Measurements from ENCODE around the gene USP30. TPM values are rescaled to one million over a fixed set of nuclear protein-coding genes. Genes with fewer than 3 reads are reported as not detected.

Gene USP30
- total RNA-seq, 1 experiment from 2014 or later = 6.9 TPM

DNA sequence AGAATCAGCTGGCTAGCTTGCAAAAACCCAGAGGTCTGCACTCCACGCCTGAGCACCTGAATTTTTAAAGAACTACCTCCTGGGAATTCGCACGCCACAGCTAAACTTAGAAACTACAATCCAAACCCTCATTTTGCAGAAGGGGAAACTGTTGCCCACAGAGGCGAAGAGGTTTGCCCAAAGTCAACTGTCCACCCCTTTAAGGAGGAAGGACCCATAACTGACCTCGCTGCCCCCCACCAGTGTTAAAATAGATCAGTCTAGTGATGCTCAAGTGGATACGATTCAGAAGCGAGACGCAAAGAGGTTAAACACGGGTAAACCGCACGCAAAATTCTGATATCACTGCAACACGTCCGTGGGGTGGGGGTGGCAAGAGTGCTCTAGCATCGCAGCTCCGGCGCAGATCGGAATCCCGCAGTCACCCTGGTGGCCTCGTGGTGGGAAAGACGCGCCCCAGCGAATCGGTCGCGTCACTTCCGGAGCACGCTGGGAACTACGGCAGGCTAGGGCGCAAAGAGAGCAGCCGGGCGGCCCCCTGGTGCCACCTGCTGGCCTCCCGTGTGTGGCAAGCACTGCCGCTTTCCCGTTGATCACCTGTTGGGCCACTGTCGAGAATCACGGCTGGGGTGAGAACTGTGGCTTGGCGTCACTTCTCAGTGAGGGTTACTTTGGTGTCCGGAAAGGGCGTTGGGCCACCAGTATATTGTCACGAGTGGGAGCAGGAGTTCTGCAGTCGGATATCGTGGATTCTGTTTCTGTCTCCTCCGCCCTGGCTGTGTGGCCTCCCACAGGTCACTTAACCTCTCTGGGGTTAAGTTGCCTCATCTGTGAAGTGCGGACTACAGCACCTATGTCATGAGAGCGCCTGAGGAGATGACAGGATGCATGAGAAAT is 40.9 kb downstream of the USP30 start, which contains the start of gene ALKBH2 (continued):
- TF ChIP-seq ZNF121 (CRISPR knock-in tag; IDR thresholded peaks at IDR 0.05) = peak; percentile 19; the same call in 1 of the 2 replicates
- TF ChIP-seq, protein P1, sequence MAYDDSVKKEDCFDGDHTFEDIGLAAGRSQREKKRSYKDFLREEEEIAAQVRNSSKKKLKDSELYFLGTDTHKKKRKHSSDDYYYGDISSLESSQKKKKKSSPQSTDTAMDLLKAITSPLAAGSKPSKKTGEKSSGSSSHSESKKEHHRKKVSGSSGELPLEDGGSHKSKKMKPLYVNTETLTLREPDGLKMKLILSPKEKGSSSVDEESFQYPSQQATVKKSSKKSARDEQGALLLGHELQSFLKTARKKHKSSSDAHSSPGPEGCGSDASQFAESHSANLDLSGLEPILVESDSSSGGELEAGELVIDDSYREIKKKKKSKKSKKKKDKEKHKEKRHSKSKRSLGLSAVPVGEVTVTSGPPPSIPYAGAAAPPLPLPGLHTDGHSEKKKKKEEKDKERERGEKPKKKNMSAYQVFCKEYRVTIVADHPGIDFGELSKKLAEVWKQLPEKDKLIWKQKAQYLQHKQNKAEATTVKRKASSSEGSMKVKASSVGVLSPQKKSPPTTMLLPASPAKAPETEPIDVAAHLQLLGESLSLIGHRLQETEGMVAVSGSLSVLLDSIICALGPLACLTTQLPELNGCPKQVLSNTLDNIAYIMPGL (CRISPR knock-in tag; IDR thresholded peaks at IDR 0.05) = peak; percentile 40; the same call in 1 of the 2 replicates
- TF ChIP-seq, protein P2, sequence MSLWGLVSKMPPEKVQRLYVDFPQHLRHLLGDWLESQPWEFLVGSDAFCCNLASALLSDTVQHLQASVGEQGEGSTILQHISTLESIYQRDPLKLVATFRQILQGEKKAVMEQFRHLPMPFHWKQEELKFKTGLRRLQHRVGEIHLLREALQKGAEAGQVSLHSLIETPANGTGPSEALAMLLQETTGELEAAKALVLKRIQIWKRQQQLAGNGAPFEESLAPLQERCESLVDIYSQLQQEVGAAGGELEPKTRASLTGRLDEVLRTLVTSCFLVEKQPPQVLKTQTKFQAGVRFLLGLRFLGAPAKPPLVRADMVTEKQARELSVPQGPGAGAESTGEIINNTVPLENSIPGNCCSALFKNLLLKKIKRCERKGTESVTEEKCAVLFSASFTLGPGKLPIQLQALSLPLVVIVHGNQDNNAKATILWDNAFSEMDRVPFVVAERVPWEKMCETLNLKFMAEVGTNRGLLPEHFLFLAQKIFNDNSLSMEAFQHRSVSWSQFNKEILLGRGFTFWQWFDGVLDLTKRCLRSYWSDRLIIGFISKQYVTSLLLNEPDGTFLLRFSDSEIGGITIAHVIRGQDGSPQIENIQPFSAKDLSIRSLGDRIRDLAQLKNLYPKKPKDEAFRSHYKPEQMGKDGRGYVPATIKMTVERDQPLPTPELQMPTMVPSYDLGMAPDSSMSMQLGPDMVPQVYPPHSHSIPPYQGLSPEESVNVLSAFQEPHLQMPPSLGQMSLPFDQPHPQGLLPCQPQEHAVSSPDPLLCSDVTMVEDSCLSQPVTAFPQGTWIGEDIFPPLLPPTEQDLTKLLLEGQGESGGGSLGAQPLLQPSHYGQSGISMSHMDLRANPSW (CRISPR knock-in tag; conservative IDR thresholded peaks at IDR 0.05; ENCODE audit: low read depth) = no peak
- TF ChIP-seq GRHL2 (CRISPR knock-in tag; IDR thresholded peaks at IDR 0.05; ENCODE audit: insufficient replicate concordance, severe bottlenecking) = no peak
- TF ChIP-seq CREB1 (CRISPR knock-in tag; IDR thresholded peaks at IDR 0.05) = peak; percentile 97
- TF ChIP-seq, protein P3, sequence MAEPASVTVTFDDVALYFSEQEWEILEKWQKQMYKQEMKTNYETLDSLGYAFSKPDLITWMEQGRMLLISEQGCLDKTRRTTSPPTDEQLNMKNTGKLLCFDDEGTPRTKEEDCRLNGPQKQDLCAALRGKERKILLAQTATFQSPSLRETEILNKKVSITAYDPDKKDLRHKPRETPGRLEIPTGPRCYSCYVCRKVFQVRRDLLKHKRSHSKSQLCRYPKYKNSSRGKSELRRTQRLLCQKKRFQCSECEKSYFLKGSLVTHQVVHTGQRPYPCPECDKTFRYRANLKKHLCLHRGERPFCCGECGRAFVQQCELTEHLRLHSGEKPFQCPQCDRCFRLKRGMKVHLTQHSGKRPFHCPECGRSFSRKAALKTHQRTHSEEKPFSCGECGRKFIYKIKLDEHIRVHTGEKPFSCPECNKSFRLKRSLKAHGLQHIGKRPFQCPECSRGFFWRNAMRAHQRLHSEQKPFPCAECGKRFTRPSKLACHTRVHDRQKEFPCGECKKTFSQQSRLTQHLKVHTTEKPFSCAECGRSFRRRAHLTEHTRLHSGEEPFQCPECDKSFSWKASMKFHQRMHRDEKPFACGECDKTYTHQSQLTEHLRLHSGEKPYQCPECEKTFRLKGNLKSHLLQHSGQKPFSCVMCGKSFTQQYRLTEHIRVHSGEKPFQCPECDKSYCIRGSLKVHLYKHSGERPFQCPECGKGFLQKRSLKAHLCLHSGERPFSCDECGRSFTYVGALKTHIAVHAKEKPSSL (CRISPR knock-in tag; conservative IDR thresholded peaks at IDR 0.05) = no peak
- no peak for TF ChIP-seq ZNF423 (CRISPR knock-in tag; IDR thresholded peaks at IDR 0.05)
- TF ChIP-seq, protein P4, sequence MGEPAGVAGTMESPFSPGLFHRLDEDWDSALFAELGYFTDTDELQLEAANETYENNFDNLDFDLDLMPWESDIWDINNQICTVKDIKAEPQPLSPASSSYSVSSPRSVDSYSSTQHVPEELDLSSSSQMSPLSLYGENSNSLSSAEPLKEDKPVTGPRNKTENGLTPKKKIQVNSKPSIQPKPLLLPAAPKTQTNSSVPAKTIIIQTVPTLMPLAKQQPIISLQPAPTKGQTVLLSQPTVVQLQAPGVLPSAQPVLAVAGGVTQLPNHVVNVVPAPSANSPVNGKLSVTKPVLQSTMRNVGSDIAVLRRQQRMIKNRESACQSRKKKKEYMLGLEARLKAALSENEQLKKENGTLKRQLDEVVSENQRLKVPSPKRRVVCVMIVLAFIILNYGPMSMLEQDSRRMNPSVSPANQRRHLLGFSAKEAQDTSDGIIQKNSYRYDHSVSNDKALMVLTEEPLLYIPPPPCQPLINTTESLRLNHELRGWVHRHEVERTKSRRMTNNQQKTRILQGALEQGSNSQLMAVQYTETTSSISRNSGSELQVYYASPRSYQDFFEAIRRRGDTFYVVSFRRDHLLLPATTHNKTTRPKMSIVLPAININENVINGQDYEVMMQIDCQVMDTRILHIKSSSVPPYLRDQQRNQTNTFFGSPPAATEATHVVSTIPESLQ (CRISPR knock-in tag; IDR thresholded peaks at IDR 0.05) = no peak
- peak; percentile 94; the same call in 1 of the 2 replicates for TF ChIP-seq CBFB (CRISPR knock-in tag; IDR thresholded peaks at IDR 0.05; ENCODE audit: low read depth)
- TF ChIP-seq TEAD4 (CRISPR knock-in tag; IDR thresholded peaks at IDR 0.05) = peak; percentile 84; the same call in 1 of the 2 replicates
- no peak for TF ChIP-seq MXD4 (CRISPR knock-in tag; IDR thresholded peaks at IDR 0.05; ENCODE audit: borderline replicate concordance)
- TF ChIP-seq, protein P5, sequence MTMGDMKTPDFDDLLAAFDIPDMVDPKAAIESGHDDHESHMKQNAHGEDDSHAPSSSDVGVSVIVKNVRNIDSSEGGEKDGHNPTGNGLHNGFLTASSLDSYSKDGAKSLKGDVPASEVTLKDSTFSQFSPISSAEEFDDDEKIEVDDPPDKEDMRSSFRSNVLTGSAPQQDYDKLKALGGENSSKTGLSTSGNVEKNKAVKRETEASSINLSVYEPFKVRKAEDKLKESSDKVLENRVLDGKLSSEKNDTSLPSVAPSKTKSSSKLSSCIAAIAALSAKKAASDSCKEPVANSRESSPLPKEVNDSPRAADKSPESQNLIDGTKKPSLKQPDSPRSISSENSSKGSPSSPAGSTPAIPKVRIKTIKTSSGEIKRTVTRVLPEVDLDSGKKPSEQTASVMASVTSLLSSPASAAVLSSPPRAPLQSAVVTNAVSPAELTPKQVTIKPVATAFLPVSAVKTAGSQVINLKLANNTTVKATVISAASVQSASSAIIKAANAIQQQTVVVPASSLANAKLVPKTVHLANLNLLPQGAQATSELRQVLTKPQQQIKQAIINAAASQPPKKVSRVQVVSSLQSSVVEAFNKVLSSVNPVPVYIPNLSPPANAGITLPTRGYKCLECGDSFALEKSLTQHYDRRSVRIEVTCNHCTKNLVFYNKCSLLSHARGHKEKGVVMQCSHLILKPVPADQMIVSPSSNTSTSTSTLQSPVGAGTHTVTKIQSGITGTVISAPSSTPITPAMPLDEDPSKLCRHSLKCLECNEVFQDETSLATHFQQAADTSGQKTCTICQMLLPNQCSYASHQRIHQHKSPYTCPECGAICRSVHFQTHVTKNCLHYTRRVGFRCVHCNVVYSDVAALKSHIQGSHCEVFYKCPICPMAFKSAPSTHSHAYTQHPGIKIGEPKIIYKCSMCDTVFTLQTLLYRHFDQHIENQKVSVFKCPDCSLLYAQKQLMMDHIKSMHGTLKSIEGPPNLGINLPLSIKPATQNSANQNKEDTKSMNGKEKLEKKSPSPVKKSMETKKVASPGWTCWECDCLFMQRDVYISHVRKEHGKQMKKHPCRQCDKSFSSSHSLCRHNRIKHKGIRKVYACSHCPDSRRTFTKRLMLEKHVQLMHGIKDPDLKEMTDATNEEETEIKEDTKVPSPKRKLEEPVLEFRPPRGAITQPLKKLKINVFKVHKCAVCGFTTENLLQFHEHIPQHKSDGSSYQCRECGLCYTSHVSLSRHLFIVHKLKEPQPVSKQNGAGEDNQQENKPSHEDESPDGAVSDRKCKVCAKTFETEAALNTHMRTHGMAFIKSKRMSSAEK (CRISPR knock-in tag; IDR thresholded peaks at IDR 0.05; ENCODE audit: borderline replicate concordance) = peak; percentile 90; the same call in 1 of the 2 replicates
- TF ChIP-seq, protein P6, sequence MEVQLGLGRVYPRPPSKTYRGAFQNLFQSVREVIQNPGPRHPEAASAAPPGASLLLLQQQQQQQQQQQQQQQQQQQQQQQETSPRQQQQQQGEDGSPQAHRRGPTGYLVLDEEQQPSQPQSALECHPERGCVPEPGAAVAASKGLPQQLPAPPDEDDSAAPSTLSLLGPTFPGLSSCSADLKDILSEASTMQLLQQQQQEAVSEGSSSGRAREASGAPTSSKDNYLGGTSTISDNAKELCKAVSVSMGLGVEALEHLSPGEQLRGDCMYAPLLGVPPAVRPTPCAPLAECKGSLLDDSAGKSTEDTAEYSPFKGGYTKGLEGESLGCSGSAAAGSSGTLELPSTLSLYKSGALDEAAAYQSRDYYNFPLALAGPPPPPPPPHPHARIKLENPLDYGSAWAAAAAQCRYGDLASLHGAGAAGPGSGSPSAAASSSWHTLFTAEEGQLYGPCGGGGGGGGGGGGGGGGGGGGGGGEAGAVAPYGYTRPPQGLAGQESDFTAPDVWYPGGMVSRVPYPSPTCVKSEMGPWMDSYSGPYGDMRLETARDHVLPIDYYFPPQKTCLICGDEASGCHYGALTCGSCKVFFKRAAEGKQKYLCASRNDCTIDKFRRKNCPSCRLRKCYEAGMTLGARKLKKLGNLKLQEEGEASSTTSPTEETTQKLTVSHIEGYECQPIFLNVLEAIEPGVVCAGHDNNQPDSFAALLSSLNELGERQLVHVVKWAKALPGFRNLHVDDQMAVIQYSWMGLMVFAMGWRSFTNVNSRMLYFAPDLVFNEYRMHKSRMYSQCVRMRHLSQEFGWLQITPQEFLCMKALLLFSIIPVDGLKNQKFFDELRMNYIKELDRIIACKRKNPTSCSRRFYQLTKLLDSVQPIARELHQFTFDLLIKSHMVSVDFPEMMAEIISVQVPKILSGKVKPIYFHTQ (CRISPR knock-in tag; IDR thresholded peaks at IDR 0.05) = no peak
- TF ChIP-seq, protein P7, sequence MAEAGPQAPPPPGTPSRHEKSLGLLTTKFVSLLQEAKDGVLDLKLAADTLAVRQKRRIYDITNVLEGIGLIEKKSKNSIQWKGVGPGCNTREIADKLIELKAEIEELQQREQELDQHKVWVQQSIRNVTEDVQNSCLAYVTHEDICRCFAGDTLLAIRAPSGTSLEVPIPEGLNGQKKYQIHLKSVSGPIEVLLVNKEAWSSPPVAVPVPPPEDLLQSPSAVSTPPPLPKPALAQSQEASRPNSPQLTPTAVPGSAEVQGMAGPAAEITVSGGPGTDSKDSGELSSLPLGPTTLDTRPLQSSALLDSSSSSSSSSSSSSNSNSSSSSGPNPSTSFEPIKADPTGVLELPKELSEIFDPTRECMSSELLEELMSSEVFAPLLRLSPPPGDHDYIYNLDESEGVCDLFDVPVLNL (CRISPR knock-in tag; IDR thresholded peaks at IDR 0.05; ENCODE audit: borderline replicate concordance, low read depth) = no peak
- 0 out of 2 replicates have a peak, but pooled peaks have one; percentile 49 for TF ChIP-seq ZNF416 (CRISPR knock-in tag; IDR thresholded peaks at IDR 0.05)
- peak; percentile 94; the same call in 1 of the 2 replicates for TF ChIP-seq KAT7 (CRISPR knock-in tag; IDR thresholded peaks at IDR 0.05; ENCODE audit: borderline replicate concordance)
- TF ChIP-seq ATF1 (CRISPR knock-in tag; IDR thresholded peaks at IDR 0.05) = peak; percentile 82
- peak; percentile 40; the same call in 1 of the 2 replicates for TF ChIP-seq GTF2I (CRISPR knock-in tag; conservative IDR thresholded peaks at IDR 0.05)
- TF ChIP-seq, protein P8, sequence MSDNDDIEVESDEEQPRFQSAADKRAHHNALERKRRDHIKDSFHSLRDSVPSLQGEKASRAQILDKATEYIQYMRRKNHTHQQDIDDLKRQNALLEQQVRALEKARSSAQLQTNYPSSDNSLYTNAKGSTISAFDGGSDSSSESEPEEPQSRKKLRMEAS (CRISPR knock-in tag; IDR thresholded peaks at IDR 0.05) = peak; percentile 100

Measured in WTC11 (cell line).